HG02938 (cell line): ENCODE results near the gene MRTO4.
"Not testable (repeated sequence)": the region's sequence is repeated elsewhere in the genome, so short reads cannot be mapped to it uniquely, and the experiment has no call there.

Source experiments
- ATAC-seq: cut with Tn5 transposase; IDR thresholded peaks from one replicate; pipeline ENCODE4 v1.9.1; 2021; ENCODE audit warnings: mild to moderate bottlenecking, moderate library complexity; ENCODE audit not compliant: unreplicated experiment

MRTO4 gene

DNA sequence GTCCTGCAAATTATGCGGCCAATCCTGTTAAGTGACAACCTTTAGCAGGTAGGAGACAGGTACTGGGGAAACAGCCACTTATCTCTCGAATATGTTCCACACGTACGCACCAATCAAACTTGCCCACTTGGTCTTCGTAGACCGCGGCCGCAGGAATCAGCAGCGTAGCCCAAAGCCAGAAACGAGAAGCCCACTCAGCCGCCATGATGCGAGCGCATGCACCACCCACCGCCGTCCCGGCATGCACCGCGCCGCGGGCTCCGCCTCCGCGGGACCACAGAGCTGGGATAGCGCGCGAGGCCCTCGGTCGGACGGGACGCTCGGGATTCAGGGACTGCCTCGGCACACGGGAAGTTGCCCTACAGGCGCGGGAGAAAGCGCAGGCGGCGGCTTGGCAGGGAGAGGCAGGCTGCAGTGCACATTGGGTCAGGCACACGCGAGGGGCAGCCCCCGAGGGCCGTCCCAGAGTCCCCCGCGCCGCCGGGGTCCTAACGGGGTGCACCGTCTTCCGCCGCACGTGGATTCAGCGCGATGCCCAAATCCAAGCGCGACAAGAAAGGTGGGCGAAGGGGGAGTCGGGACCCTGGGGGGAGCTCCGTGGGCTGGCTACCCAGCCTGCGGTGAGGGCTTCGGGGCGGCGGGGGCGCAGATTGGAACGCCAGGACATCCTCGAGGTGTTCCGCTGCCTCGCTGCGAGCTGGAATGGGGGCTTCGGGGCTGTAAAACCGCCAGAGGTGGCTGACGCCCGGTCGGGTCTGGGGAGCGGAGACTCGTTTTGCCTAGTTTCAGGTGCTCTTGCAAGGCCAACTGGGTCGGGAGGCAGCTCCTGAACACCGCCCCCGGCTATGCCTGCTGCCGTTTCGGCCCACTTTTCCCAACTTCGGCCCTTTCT lies at the start of gene MRTO4, which contains the start of gene EMC1:
Gene MRTO4, plus strand, starts transcription at position 501 of the 892 bp plus-strand sequence. Its CDS starts 31 bp downstream, at position 532.
Gene EMC1, minus strand, starts transcription at position 220 of the 892 bp plus-strand sequence. Its CDS starts 15 bp downstream, at position 205.
- ATAC-seq: peak; percentile 78

GRCh38 chr1:19202396-19202795 lies 49.2 kb upstream of the MRTO4 start:
- ATAC-seq: no peak

DNA sequence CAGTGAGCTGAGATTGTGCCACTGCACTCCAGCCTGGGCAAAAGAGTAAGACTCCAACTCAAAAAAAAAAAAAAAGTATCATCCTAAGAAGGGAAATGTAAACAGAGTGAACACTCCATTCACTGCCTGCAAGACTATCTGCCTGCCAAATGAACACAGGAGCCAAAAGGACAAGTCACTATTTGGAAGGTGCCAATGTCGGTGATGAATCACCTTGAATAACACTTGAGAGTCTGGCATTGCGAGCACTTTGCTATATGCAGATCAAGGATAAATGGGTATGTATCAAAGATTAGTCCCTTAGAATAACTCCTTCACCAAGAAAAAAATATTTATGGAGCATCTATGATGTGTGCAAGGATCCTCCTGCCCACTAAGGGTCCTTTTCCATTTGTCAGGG lies 48.2 kb upstream of the MRTO4 start:
- ATAC-seq: no peak

- ATAC-seq: no peak
Measured at GRCh38 chr1:19204446-19205266, 46.9 kb upstream of the MRTO4 start.

DNA sequence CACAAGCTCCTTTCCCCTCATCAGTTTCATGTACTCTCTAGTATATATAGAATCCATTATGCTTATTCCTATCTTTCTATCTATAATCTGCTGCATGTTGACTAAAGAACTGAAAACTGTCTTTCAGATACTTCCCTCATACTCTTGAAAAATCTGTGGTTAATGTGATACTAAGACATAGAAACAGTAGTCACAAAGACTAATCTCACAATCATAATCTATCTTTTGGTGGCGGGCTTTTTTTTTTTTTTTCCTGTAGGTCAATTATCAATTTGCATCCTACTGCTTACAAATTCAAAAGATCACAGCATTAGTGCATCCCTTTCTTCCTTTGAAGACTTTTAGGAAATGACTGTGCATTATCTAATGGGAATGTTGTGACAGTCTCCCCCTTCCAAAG lies 46.2 kb upstream of the MRTO4 start:
- ATAC-seq: no peak

- ATAC-seq: no peak
Measured at GRCh38 chr1:19205845-19206244, 45.8 kb upstream of the MRTO4 start.

DNA sequence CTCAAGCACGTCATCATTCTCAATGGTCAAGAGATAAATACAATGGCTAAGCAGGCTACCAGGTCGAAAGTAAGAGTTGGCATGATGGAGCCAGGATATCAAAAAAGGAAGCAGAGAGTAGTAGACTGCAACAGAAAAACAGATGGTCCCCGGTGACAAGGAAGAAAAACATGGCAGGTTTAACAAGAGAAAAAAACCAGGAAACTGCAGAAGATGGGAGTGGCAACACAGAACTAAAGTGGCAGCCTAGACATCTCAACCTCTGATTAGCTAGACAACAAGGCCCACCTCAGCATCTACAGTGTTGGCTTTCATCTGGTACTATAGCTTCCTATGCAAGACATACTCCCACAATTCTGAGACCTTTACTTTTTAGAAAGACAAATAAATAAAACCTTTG lies 44.7 kb upstream of the MRTO4 start:
- ATAC-seq: no peak

- ATAC-seq: no peak
Measured at GRCh38 chr1:19208710-19209438, 42.7 kb upstream of the MRTO4 start.

DNA sequence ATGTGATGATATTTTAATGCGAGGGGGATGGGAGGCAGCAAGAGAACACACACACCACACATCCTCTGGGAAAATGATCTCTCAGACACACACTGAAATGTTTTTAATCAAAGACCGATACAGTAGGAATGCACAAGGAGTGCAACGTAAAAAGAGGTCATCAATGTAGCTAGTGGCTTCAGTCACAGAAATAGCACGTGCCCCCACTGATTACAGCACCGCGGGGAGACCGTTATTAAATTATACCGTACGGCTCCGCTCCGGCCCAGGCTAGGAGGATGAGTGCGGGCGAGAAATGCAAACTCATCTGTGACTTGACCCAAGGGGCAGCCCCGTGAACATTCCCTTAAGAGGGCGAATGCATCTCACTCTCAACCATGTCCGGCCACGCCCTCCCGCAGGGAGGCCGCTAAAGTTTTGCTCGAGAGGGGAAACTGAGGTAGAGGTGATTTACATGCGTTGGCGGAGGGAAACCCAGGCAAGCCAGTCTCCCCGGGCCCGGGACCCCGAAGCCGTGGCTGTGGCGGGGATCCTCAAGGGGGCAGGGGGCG lies 42.1 kb upstream of the MRTO4 start:
- ATAC-seq: peak; percentile 47

DNA sequence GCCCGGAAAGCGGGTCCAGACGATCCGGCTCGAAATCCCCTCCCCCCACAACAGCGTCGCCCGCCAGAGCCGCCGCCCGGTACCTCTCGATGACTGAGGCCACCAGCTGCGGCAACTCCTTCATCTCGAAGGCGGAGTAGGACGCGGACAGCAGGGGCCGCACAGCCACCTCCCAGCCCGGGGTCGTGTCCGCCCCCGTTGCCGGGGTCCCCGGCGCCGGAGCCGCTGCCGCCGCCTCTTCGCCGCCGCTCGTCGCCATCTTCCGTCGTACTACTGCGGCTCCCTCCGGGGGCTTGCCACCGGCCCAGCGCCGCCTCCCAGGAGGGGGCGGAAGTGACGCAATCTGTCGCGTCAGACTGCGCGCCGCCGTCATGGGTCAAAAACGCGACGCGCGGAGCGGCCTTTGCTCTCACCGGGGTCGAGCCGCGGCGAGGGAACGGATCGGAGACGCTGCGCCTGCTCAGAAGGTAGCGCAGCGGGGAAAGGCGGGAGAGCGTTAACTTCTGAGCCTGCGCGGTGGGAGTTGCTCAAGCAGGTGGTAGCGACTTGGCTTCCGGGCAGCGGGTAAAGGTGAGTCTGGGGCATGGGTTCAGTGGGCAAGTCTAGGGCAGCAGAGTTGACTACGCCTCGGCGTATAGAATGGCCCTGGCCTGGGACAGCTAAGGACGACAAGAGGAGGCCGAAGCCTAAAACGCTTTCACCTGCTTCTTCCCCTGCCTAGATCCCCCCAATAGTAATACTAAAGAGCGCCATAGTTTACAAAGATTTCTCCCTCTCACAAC lies 41.4 kb upstream of the MRTO4 start, which contains the start of gene UBR4:
Gene UBR4, minus strand, starts transcription at position 277 of the 782 bp plus-strand sequence. Its CDS starts 18 bp downstream, at position 259.
- peak; percentile 71 for ATAC-seq

DNA sequence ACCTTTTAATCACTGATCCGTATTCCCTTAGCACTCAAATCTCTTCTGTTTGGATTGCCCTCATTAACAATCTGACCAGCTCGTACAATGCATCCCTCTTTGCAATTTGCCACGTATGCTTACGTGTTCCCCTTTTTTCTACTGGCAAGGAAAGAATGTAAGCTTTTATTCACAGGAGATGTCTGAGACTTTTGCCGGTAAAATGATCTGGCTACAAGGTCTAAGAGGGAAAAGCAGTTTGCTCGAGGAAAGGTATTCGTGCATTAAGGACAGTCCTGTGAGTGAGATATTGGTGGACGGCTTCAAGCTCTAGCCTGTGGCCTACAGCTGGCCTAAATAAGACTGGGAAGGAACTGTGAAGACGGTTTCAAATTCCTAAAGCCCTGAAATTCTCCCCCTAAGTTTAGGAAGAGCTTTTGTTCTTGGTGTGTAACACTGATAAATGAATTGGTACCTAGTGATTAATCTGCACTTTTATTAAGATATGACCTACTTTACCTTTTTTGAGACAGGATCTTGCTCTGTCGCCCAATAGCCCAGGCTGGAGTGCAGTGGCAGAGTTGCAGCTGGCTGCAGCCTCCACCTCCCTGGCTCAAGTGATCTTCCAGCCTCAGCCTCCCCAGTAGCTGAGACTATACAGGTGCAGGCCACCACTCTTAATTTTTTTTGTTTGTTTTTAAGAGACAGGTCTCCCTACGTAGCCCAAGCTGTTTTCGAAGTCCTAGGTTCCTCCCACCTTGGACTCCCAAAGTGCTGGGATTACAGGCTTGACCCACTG lies 40.6 kb upstream of the MRTO4 start:
- peak; percentile 4 for ATAC-seq

DNA sequence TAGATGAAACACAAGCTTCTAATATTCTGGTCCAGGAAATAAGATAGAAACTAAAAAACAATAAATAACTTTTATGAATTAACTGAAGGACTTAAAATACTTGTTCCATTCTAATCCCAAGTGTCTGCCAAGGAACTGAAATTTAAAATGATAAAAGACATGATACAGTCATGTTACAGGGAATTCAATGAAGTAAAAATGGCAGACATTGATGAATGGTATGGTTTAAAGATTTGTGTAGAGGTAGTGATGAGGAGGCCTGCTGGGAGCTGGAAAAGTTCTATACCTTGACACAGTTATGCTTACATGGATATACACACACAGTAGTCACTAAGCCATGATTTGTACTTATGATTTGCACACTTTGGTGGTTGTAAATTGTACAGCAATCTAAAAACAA lies 39.4 kb upstream of the MRTO4 start:
- ATAC-seq: no peak

DNA sequence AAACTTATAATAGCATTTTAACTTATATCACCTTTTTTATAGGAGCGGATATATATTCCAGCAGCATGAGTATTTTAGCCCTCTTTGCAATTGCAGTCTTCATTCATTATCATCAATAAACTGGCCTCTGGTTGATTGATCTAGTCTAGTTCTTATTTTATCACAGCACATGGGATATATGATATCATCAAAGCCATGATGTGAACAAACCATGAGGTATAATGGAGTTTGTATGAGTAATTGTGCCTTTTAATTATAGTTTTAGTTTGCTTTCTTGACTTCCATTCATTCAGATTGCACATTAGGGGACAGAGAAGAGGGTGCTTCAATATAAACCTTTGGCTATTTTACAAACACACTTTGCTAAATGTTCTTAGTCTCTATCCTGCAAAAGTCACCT lies 38.0 kb upstream of the MRTO4 start:
- no peak for ATAC-seq

DNA sequence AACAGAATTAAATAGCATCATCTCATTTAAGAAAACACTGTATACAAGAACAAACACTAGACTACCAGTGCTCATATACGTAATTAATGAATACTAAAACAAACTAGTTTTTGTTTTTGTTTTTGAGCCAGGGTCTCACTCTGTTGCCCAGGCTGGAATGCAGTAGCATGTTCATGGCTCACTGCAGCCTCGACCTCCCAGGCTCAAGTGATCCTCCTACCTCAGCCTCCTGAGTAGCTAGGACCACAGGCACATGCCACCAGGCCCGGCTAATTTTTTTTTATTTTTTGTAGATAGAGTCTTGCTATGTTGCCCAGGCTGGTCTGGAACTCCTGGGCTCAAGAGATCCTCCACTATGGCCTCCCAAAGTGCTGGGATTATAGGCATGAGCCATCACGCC lies 35.0 kb upstream of the MRTO4 start:
- not testable (repeated sequence) for ATAC-seq

GRCh38 chr1:19219451-19219850 lies 32.2 kb upstream of the MRTO4 start:
- no peak for ATAC-seq

GRCh38 chr1:19220080-19220846 lies 31.3 kb upstream of the MRTO4 start:
- no peak for ATAC-seq

- ATAC-seq: no peak
Measured at GRCh38 chr1:19220991-19221390, 30.6 kb upstream of the MRTO4 start.

DNA sequence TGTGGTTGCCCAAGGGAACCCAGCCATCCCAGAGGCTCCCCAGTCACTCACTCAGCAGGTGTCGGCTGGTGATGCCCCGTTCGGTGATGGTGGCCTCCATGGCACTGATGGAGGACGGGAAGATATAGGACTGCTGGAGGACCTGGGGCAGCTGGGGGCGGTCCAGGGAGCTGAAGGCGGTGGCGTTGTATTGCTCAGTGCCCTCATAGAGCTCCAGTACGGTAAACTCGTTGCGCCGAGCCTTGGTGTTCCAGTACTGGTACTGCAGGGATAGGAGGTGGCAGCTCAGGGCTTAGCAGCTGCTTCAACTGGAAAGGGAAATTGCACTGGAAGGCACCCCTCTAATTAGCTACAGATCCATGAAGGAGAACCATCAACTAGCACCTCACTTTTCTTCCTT lies 29.0 kb upstream of the MRTO4 start:
- ATAC-seq: no peak
